T-helper 2 cell treated with Interferon-gamma antibody and Interleukin-4, amounts not matched to agents 100 ng/mL and 5 ng/mL, for 36 hours (primary cell): ENCODE measurements around the gene PRPH2. TPM values are rescaled to one million over a fixed set of nuclear protein-coding genes. Genes with fewer than 3 reads are reported as not detected.

Experiments
- intact Hi-C: fragments of 100-400 bp; cut with micrococcal nuclease; formaldehyde crosslinking; loops from one replicate; pipeline ENCODE4 v1.15.1; 2023
- total RNA-seq: library from RNA; stranded (reverse); gene quantifications from 2 replicates; pipeline ENCODE4 v1.2.3, GENCODE V29; 2022

The PRPH2 gene, protein sequence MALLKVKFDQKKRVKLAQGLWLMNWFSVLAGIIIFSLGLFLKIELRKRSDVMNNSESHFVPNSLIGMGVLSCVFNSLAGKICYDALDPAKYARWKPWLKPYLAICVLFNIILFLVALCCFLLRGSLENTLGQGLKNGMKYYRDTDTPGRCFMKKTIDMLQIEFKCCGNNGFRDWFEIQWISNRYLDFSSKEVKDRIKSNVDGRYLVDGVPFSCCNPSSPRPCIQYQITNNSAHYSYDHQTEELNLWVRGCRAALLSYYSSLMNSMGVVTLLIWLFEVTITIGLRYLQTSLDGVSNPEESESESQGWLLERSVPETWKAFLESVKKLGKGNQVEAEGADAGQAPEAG
- total RNA-seq, result not detected in 2 replicates

DNA sequence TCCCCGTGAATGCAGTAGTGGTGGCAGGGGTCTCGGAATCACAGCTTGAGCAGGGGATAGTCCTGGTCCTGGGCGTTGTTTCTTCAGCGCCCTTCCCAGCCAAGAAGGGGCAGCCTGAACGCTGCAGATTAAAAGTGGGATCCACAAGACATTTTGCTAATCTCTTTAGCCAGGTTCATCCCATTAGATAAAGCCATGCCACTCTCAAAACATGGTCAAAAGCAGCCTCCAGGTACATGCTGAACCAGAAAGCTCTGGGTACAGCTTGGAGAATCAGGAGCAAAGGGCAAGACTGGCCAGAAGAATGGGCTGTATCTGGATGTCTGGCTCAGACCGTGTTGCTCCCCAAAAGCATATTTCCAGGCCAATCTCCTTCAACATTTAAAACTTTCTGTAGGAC lies at the start of gene PRPH2:
TSS of gene PRPH2 (minus strand) at position 101 of the 400 bp plus-strand sequence. CDS start 263 bp downstream, outside the sequence.
- intact Hi-C loops, result no loop called here

DNA sequence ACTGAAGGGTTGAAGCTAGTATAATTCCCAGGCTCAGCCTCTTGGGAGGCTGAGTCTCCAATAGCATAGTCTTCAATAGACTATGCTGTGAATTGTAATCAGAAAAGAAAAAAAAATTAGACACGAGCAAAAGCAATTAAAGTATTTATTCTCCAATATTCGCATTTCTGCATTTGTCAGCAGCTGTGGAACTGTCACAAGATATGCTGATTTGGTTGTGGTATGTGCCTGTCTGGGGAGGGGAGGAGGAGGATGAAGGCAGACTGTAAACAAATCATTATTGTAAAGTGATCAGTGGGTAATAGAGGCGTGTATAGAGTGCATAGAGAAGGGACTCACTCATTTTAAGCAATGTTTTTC lies 49.3 kb upstream of the PRPH2 start:
- intact Hi-C loops, result loop anchor here (1.0 to 10.0 kb wide), 6 partner anchors 11 to 1697 kb away; partner anchors contain the start of genes BICRAL, NFYA, OARD1 and RPL7L1

DNA sequence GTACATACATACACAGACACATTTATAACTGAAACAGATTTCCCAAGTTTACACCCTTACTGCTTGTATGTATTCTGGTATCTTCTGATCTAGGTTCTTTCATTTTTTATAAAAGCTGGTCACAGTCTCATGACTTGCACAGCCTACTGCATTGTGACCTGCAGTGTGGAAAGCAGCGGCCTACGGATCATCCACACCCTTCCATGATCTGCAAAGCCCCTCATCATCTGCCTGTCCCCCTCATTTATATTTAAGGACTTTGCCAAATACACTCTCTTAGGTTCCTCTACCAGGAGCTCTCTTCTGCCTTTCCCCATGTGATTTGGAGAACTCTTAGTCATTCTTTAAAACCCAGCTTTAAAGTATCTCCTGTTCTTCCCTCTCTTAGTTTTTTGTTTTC lies 47.4 kb upstream of the PRPH2 start:
- intact Hi-C loops, result loop anchor here (5.0 to 10.0 kb wide), 3 partner anchors 205 to 1695 kb away; partner anchors contain the start of genes NFYA, OARD1, SRF and UBR2

DNA sequence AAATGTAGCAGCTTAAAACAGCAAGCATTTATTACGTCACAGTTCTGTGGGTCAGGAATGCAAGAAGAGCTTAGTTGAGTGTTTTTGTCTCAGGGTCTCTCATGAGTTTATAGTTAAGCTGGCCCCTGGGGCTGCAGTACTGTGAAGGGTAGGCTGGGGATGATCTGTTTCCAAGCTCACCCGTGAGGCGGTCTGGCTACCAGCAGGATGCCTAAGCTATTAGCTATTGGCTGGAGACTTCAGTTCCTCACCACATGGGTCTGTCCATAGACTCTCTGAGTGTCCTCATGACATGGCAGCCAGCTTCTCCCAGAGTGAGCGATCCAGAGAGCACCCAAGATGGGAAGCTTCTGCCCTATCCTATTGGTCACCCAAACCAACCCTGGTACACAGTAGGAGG lies 46.7 kb upstream of the PRPH2 start:
- intact Hi-C loops, result no loop called here

DNA sequence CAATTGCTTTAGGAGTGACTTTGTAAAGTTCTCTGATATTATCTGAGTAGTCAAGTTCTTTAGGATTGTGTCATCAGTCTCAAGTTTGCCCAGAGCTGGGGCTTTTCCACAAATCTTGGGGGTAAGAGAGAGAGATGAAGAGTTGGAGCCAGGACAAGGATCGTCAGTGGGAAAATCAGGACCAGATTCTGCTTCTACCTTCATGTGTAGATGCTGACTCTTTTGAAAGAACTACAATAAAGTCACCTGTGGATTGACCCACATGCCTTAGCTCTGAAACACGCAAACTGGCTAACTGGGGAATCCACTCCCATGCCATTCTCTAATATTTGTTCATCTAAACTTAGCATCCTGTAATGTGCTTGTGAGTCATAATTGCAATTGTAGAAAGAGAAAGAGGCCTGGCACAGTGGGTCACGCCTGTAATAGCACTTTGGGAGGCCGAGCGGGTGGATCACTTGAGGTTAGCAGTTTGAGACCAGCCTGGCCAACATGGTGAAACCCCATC lies 43.8 kb upstream of the PRPH2 start:
- intact Hi-C loops, result no loop called here

DNA sequence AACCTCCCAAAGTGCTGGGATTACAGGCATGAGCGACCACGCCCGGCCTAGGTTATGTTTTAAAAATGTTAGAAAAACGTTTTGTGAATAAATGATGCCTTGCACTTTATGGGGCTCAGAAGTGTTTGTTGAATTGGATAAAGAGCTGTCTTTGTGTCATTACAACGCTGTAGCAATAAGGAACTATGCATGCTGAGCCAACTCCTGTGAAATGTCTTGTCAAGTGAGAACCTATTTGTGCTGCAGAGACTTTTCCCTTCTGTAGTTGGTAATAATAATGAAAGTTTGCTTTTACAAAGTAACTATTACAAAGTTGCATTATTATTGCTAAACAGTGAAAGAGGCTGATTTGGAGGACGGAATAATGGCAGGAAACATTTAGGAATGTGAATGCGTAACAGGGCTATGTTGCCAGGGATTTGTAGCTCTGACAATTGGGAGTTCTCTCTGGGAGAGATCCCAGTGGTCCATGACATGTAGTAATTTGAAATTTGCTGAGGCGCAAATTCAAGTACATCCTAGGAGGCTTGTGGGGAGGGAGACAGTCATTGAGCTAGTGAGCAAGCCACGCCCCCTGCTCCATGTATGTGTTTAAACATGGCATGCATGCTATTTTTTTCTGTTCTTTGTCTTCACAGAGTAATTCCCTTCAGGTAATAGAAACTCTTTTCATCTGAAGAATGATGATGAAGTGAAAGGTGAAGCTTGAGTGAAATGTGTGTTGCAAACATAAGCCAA lies 42.7 kb upstream of the PRPH2 start:
- intact Hi-C loops, result no loop called here

DNA sequence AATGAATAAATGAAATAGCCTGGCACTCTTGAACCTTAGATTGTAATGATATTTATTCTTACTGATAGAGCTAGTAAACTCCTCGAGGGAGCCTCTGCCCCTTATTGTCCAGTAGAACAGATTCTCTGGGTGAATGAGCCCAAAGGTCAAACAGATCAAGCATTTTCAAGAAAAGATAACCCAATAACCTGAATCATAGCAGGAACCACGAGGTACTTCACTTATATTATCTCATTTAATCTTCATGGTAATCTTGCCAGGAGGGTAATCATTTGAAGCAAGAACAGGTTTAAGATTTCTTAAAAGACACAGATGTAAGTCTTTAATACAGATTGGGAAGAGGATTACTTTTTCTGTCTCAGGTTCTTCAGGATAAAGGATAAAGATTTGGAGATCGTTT lies 40.6 kb upstream of the PRPH2 start:
- intact Hi-C loops, result no loop called here

DNA sequence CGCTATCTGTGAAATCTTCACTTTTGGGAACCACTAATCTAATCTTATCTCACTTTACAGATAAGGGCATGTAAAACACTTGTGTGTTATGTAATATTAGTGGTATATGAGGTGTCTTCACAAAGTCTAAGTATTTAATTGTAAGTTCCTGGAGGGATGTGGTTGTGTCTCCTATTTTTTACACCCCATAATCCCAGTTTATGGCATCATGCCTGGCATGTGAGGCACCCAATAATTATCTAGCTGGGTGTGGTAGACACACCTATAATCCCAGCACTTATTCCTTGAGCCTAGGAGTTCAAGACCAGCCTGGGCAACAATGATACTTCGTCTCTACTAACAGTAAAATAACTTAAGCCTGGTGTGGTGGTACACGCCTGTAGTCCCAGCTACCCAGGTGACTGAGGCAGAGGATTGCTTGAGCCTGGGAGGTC lies 40.0 kb upstream of the PRPH2 start:
- intact Hi-C loops, result no loop called here

DNA sequence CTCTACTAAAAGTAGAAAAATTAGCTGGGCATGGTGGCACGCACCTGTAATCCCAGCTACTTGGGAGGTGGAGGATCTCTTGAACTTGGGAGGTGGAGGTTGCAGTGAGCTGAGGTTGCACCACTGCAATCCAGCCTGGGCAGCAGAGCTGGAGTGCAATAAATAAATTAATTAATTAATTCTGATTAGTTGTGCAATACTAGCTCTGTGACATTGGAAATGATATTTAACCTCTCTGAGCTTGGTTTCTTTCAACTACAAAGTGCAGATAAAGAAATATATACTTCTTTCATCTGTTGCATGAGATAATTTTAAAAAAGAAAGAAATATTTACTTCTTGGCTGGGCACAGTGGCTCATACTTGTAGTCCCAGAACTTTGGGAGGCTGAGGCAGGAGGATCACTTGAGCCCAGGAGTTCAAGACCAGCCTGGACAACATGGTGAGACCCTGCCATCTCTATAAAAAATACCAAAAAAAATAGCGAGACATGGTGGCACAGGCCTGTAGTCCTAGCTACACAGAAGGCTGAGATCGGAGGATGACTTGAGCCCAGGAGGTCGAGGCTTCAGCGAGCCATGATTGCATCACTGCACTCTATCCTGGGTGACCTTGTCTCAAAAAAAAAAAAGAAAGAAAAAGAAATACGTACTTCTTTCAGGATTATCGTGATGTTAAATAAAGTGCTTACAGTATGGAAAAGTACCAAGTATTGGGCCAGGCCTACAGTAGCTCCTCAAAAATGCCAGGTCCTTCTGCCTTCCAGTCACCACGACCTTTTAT lies 39.1 kb upstream of the PRPH2 start:
- intact Hi-C loops, result no loop called here

DNA sequence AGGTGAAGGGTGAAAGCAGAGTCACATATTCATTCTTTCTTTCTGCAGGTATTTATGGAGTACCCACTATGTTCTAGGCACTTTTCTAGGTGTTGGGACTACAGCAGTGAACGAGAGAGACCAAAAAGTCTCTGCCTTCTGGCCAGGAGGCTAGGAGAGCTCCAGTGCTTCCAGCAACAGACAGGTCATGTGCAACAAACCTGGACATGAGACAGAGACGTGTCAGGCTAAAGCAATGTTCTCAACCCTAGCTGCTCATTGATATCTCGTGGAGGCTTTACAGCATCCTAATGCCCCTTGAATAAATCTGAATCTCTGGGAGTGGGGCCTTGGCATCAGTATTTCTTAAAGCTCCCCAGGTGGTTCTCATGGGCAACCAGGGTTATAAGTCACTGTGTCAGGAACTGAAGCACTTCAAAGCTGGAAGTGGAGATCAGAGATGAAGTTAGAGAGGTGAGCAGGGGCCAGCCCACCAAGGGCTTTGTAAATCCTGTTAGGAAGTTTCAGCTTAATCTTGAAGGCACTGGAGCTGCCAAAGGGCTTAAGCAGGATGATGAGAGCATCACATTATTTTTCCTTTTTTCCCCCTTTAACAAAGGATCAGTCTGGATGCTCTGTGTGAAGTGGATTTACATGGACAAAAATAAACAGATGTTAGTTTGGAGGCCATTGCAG lies 36.5 kb upstream of the PRPH2 start:
- intact Hi-C loops, result loop anchor here (10.0 kb wide), 1 partner anchor 1134 kb away; no protein-coding TSS in a partner anchor

DNA sequence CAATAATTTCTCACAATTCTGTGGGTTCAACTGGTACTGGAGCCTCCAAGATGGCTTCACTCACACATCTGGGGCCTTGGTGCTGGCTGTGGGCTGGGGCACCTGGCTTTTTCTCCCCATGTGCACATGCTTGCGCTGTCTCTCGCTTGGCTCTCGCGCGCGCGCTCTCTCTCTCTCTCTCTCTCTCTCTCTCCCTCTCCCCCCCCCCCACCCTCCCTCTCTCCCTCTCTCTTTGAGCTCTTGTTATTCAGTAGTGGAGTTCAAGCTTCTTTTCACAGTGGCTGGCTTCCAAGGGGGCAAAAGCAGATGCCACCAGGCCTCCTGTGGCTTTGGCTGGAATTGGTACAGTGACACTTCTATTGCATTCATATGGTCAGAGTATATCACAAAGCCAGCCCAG lies 34.3 kb upstream of the PRPH2 start:
- intact Hi-C loops, result loop anchor here (10.0 kb wide), 1 partner anchor 1132 kb away; no protein-coding TSS in a partner anchor

DNA sequence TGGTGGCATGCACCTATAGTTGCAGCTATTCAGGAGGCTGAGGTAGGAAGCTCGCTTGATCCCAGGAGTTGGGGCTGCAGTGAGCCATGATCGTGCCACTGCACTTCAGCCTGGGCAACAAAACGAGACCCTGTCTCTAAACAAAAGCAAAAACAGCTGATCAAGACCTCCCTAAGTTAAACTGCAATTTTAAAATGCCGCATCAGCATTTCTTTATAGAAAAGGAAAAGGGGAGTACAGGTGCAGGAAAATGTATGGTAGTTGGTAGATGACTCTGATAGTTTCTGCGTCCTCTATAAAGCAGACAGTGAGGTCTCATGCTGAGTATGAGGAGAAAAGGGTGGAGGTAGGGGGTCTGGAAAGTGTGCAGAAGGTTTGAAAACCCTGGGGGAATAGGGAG lies 32.4 kb upstream of the PRPH2 start:
- intact Hi-C loops, result loop anchor here (10.0 kb wide), 1 partner anchor 1130 kb away; no protein-coding TSS in a partner anchor

DNA sequence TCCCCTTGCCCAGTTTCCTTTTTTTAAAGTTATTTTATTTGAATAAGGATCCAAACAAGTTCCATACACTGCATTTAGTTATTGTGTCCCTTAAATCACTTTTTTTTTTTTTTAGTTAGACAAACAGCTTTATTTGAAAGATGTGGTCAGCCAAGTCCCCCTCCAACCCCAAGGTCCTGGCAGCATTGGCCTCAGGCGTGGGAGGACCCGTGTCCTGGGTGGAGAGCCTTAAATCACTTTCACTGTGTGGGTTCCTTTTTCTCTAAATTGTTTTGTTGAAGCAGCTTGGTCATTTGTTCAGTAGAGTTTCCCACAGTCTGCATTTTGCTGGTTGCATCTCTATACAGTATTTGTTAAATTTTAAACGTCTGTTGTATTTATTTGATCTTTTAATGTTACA lies 28.7 kb upstream of the PRPH2 start:
- intact Hi-C loops, result loop anchor here (10.0 kb wide), 1 partner anchor 1126 kb away; no protein-coding TSS in a partner anchor

DNA sequence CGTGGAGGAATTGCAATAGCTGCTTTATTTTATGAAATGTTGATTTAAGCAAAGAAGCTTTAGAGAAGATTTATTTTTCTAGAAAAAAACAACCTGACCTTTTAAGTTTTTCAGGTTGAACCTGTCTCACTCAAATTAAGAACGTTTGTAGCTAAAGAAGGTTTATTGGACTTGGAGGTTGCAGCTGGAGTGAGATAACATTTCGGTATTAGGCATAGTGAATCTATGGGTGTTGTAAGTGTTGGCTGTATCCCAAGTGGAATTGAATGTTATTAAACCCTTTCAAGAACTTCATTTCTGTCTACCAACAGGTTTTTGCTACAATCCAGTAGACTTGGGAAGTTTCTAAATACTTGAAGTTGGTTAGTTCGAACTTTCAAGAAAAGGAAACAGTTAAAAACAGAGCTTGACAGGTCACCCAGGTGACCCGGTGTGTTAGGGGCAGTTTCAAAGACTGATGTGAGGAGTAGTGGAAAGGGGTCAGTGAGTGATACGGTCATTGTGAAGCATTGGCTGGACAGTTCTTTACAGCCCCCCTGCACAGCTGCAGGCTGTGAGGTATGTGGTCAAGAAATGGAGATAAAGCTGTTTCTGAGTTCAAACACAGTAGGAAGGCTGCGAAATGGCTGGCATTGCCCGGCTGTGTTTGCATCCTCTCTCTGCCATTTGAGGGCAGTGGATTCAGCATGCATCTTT lies 26.0 kb upstream of the PRPH2 start:
- intact Hi-C loops, result loop anchor here (5.0 kb wide), 1 partner anchor 424 kb away; the partner anchor contains the start of gene SRF

DNA sequence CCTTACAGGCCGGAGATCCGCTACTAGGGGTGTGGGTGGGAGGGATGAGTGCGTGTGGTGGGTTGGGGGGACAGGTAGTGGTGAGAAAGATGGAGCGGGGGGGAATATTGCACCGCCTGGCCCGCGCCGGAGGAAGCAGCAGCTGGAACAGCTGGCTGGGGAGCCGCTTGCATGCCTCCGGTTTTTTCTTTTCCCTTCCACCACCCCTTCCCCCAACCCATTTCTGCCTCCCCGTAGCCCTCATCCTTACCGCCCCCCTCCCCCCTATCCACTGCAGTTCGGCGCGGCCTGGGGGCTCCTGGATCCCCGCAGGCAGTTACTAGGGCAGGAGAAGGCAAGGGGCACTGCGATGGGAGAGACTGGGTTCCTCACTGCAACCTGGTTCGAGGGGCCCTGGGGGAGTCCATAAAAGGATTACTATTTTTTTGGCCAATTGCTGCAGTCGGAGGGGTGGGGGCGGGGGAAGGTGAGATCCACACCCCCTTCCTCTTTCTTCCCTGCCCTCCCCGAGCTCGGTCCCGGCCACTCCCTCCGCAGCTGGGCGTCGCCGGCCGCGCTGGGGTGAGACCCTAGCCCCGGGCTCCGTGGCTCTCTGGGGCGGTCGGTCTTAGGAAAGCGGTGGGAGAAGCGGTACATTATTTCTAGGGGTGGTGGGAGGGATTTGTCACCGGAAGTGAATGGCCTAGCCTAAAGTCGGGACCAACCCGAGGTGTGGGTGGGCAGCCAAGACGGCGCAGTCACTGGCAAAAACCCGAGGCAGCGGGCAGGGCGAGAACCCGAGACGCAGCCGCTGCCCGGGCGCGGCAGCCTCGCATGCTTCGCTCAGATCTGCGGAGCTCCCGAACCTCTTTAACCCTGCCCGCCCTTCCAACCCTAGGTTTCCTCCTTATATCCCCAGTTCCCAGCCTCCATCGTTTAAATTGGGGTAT lies 24.3 kb upstream of the PRPH2 start:
- intact Hi-C loops, result loop anchor here (1.0 to 5.0 kb wide), 12 partner anchors 20 to 529 kb away; partner anchors contain the start of genes BICRAL, CNPY3, MEA1 and MRPS10

DNA sequence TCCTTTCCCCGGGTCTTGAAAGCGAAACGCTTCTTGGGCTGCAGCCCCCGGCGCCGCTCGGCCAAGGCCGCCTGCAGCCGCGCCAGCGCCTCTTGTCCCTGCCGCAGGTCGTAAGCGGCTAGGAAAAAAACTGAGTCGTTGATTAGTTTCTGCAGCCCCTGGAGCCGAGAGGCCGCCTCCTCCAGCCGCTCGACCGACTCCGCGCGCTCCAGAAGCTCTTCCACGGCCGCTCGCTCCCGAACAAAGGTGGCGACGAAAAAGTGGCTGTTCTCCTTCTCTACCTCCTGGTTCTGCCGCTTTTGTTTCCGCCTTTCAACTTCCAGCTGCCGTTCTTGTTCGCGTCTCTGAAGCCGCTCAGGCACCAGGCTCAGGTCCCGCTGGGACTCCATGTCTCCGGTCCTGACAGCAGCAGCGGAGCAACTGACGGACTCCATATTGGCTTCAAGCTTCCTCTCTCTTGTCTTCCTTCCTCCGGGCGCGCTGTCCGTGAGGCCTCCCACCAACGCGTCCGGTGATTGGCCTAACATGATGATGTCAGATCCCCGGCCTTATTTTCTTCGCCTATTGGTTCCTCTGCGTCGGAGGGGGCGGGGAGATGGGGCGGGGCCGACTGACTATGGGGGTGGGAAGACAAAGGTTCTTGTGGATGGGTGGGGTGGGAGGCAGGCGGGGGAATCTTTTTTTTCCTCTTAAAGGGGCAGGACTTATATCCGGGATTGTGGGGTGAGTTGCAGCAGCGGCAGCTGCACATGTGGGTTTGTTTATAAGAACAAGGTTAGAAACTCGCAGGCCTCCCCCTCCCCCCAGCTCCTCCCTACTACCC lies 23.5 kb upstream of the PRPH2 start, which contains the start of gene TBCC:
TSS of gene TBCC (minus strand) at position 464 of the 823 bp plus-strand sequence. CDS start at position 434, 30 bp downstream.
- intact Hi-C loops, result loop anchor here (1.0 to 5.0 kb wide), 12 partner anchors 20 to 529 kb away; partner anchors contain the start of genes BICRAL, CNPY3, MEA1 and MRPS10

DNA sequence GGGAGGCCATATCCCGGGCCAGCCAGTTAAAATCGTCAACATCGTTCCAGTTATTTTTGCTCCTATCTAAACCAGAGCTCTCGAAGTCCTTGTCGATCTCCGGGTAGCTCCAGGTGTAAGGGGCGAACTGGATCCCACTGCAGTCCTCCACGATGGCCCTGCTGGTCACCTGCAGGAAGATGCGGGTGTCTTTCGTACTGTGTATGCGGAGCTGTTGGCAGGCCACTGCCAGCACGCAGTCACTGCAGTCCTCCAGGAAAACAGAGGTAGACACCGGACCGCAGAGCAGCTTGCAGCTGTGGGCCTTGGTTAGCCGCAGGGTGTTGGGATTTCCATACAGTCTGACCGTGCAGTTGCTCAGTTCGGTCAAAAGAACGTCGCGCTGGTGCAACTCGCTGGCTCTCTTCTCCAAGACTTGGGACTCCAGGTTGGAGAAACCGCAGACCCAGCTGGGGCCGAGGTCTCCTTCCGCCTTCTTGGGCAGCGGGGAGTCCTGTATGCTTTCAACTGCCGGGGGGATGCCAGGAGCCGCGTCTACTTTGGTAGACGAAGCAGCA lies 22.8 kb upstream of the PRPH2 start:
- intact Hi-C loops, result loop anchor here (5.0 kb wide), 1 partner anchor 427 kb away; the partner anchor contains the start of gene SRF
